Stimulated activated CD4-positive, alpha-beta T cell treated with anti-CD3 and anti-CD28 coated beads, Interleukin-12 subunit alpha, Interleukin-12 subunit beta, amount 100 ng/mL, for 24 hours (primary cell): ENCODE results near the gene KCNJ10.

ENCODE experiments used
- DNase-seq, 2 experiments: peaks; one replicate each; pipeline ENCODE4 v3.0.0-alpha.2; 2020; ENCODE audit warnings: low read depth in 2 of 2

Gene KCNJ10

DNA sequence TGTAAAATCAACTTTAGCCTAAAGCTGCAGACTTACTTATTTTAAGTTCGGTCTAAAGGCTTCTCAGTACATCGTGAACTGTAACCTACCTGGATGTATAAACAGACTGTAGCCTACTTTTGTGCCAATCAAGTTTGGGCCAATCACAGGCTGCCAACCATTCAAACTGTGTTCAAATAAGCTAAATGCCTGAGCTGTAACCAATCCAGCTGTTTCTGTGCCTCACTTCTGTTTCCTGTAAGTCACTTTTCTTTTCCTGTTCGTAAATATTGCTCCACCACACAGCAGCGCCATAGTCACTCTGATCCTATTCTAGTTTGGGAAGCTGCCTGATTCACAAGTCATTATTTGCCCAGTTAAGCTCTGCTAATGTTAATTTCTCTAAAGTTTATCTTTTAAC, 78.4 kb downstream of the KCNJ10 start:
- no peak for DNase-seq

- no peak for DNase-seq
These were observed 80.0 kb downstream of the KCNJ10 start for GRCh38 chr1:159990005-159990404.

GRCh38 chr1:159989581-159989980, 80.4 kb downstream of the KCNJ10 start:
- no peak for DNase-seq

DNA sequence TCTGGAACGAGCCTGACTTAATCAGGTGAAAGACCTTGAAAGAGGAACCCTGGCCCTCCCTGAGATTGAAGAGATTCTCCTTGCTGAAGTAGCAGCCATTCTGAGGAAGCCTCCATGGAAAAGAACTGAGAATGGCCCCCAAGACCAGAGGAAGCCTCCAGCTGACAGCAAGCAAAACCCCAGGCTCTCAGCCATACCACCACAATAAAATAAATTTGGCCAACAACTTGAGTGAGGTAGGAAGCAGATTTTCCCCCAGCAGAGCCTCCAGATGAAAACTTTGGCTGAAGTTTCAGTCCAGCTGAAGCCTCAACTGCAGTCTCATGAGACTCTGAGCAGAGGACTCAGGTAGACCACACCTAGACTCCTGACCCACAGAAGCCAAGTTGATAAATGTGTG, 82.0 kb downstream of the KCNJ10 start:
- DNase-seq: no peak

DNA sequence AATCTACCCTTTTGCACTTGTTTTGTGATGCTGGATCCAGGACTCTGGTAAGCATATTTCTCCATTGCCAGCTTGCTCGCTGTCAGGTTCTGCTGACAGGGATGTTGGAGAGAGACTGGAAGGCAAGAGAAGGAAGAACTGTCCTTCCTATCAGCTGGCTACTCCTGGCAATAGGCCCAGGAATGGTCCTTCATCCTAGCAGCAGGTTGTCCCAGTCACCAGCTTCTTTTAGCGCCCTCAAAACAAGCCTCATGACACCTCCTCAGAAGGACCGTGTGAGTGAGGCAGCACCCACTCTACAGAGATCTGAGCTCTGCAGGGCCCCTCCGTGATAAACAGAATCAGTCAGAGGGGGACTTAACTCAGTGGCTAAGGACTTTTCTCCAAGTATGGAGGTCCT, 82.8 kb downstream of the KCNJ10 start:
- DNase-seq: no peak

DNA sequence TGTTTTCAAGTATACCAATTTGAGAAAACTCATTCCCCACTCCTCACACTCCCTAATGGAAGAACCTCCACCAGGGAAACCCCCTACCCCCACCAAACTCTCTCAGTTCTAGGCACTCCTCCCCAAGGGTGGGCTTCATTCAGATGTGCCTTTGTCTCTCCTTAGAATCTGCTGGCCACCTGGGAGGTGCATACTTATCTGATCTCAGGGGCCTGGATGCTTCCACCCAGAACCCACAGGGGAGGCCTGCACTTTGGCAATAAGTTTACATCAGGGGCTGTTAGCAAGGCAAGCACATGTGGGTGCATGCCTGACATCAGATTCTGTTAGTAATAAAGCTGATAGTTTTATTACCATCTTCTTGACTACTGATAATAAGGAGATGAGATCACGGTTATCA, 83.4 kb downstream of the KCNJ10 start:
- no peak for DNase-seq

GRCh38 chr1:159986093-159986492, 83.9 kb downstream of the KCNJ10 start:
- no peak for DNase-seq

GRCh38 chr1:159985473-159985872, 84.5 kb downstream of the KCNJ10 start:
- DNase-seq: no peak

- DNase-seq: no peak
These were observed 86.3 kb downstream of the KCNJ10 start for GRCh38 chr1:159983681-159984080.

GRCh38 chr1:159982280-159982679, 87.7 kb downstream of the KCNJ10 start:
- no peak for DNase-seq

- DNase-seq: no peak
These were observed 88.5 kb downstream of the KCNJ10 start for GRCh38 chr1:159981351-159982055.

GRCh38 chr1:159980786-159981185, 89.2 kb downstream of the KCNJ10 start:
- DNase-seq: no peak

DNA sequence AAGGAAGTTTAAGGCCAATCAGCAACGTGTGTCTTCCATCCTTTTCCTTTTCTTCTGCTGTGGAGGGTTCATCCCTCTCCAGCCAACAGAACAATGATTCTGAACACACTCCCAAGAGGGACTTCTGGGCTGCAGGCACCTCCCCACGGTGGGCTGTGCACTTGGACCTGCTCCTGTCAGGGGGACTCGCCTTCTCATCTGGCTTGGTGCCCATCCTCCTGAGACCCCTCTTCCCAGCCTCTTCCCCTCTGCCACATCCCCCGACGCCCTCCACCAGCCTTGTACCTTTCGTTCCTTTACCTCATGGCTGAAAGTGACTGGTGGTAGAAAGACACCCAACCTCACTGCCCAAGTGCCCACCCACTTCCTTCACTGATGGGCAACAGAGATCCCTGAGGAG, 89.9 kb downstream of the KCNJ10 start:
- no peak for DNase-seq

DNA sequence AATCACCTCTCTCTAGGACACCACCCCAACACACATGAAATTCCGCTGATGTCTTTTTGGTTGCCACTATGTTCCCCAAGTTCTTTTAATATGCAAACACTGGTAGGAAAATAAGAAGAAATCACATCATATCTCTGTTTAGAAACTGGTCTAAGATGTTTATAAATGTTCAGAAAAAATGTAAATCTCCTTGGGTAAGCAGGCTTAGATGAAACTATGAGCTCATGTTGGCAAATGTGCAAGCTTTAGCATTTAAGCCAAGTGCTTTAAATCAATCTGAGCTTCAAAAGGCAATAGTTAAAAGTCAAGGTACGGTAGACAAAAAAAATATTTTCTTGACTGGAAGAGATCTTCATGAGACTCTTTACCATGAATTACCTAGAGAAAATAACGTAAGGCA, 90.7 kb downstream of the KCNJ10 start:
- no peak for DNase-seq

GRCh38 chr1:159978107-159978398, 91.9 kb downstream of the KCNJ10 start:
- DNase-seq: no peak

DNA sequence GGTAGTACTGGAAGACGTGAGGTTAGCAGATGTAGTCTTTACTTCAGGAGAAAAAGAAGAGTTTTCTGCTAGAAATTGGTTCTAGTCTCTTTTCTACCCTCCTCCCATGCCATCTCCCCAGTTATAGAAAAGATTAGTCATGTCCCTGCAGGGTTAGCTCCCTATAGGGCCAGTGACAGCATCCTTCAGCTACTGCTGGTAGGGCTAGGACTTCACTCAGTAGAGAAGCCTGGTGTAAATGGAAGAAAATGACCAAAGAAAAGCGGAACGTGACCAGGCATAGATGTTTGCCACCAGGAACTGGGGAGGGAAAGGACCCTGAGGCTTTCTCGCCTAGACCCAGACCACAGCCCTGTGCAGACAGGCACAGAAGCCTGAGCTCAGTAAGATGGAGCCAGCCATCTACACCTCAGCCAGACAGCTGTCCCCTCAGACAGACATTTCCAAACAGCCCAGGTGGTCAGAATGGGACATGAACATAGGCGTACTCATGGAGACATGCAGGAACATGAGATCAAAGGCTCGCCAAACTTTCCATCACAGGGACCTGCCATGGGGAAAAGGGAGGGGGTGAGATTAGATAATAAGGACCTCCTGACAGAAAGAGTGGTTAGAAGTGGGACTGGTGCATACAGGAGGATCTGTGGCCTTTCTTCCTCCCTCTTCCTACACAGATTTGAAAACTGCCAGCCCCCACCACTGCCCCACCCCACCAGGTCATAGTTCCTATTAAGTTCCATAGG, 92.4 kb downstream of the KCNJ10 start:
- DNase-seq: no peak

GRCh38 chr1:159974350-159974965, 95.5 kb downstream of the KCNJ10 start:
- DNase-seq: no peak

DNA sequence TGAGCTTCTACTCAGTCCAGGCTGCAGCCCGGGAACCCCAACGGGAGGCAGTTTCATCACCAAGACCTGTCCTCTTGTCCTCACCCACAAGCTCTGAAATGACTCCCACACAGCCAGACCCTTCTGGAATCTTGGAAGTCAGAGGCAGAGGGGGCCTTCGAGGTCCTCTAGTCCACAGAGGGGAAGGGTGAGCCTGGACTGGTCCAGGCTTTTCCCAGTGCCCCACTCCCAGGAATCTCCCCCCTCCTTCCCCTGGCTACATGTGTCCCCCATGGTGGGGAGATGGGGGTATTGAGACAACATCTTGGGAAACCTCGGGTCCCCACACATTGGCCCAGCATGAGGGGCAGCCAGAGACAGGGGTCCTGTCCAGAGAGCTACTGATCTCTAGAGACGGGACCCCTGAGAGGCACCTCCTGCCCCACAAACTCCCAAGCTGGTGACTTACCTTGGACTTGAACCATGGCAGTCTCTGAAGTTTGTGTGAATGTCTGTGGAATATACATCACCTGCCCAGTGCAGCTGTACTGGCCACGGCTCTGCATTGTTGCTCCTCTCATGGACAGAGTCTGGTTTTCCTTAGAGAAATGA, 96.5 kb downstream of the KCNJ10 start:
- no peak for DNase-seq

DNA sequence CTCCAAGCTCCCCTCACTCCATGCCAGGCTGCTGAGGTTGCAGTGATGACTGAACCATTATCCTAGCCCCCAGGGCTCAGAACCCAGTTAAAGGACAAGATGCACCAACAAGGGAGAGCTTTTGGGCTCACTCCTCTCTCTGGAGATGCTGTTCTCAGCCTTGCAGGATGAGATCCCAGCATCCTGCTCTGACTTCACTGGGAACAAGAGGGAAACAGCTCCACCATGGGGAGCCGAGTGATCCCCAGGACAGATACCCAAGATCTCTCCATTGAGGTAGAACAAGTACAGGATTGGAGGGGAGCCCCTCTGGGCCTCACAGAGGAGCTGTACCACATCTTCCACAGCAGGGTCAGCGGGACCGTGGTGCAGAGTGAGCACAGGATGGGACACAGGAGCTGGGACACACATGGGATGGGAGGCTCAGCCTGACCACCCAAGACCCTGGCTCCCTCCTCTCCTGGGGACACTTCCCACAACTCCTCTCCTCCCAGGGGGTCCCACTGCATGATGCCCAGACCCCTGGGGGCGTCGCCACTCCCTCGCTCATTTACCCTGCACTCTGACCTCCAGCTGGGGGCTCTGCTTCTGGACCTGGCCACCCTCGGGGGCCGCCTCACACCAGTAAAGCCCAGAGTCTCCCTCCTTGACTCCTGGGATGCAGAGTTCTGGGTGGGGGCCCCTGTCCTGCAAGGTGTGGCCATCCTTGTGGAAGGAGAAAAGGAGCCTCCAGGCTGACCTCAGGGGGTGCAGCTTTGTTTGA, 97.3 kb downstream of the KCNJ10 start:
- DNase-seq: no peak

DNA sequence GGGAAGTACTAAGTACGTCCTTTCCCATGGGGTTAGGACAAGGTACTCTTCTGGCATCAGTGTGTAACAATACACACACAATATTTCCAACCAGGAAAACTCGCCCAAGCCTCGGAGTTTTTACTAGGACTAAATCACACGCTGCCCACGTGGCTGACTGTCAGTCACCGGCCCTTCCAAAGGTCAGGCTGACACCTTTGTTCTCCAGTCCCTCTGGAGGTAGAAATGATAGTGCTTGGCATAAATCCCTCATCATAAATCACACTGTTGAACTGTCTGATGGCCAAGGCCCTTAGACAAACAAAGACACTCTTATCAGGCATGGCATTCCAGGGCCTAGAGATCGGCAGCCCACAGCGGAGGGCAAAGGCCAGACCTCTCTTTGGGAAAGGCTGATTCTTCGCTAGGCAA, 99.0 kb downstream of the KCNJ10 start:
- no peak for DNase-seq

GRCh38 chr1:159968901-159969300, 101.1 kb downstream of the KCNJ10 start:
- DNase-seq: no peak

DNA sequence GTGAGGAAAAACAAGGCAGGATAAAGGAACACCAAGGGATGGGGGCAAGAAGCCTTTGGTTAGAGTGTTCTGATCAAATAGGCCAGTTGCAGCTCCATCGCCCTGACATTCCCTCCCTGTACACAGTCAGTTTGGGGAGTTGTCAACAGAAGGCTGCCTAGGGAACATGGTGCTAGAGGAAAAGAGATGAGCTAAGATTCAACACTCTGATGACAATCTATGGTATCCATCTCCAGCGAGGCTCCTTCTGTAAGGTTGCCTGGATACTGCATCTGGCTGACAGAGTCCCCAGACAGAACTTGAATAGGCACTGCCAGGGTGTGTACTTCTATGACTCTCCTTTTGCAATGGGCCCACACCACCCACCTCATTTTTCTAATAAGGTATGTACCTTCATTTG, 104.7 kb downstream of the KCNJ10 start:
- no peak for DNase-seq
